ENCODE results near the gene PDE8B.

PDE8B gene

DNA sequence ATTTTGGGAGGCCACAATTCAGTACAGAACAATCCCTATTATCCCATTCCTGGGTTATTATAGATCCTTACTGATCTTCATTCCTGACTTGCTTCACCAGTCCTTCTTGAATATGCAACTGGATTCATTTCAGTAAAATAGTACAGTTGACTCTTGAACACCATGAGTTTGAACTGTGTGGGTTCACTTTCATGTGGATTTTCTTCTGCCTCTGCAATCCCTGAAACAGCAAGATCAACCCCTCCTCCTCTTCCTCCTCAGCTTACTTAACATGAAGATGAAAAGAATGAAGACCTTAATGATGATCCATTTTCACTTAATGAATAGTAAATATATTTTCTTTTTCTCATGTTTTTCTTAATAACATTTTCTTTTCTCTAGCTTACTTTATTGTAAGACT, 8.3 kb upstream of the PDE8B start:
- TF ChIP-seq FOXP2 (optimal IDR thresholded peaks at IDR 0.05; ENCODE audit: control extremely low read depth, extremely low read length, insufficient read depth), result no peak
- TF ChIP-seq EZH2 (IDR thresholded peaks at IDR 0.05), result no peak

DNA sequence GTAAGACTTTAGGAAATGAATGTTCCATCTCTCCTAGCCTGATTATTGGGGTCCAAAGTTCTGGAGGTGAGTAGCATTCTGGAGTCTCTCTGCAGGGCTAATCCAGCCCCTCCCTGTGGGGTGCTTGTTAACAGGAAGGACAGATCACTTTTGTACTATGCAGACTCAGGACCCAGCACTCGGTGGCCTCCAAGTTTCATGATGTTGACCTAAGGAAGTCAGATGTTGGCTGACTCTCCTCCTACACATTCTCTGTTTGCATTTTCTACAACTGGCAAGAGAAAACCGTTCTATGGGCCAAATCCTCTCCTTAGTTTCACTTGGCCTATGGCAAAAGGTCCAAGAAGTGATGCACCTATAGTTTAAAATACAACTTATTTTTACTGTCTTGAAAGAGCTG, 5.5 kb upstream of the PDE8B start:
- Histone ChIP-seq H3K9ac (ENCODE audit: insufficient read length) (no peak overlapping the region), H3K4me3 (no peak overlapping the region), H3K36me3 (ENCODE audit: insufficient read depth, low read length) (no peaks in the 10 kb centered on the region), H3K27ac (no peak overlapping the region), H3K9me3 (ENCODE audit: low read depth, low read length) (no peaks in the 10 kb centered on the region)
- no peak for TF ChIP-seq FOXP2 (optimal IDR thresholded peaks at IDR 0.05; ENCODE audit: control extremely low read depth, extremely low read length, insufficient read depth)
- TF ChIP-seq EZH2 (IDR thresholded peaks at IDR 0.05), result no peak
- no peak for TF ChIP-seq POLR2AphosphoS5 (IDR thresholded peaks at IDR 0.05; ENCODE audit: borderline replicate concordance, low read depth, low read length)
- DNase-seq (ENCODE audit: low read depth, low spot score), result no peak

More for the DNA sequence above, 8.3 kb upstream of the PDE8B start:
- no peak overlapping the region for H3K4me3 ChIP-seq
- no peak for DNase-seq (ENCODE audit: low read depth, low spot score)
- no peak overlapping the region for H3K27ac ChIP-seq
- no peaks in the 10 kb centered on the region for H3K36me3 ChIP-seq (ENCODE audit: insufficient read depth, low read length)
- H3K9me3 ChIP-seq (ENCODE audit: low read depth, low read length), result no peaks in the 10 kb centered on the region
- H3K9ac ChIP-seq (ENCODE audit: insufficient read length), result no peak overlapping the region

DNA sequence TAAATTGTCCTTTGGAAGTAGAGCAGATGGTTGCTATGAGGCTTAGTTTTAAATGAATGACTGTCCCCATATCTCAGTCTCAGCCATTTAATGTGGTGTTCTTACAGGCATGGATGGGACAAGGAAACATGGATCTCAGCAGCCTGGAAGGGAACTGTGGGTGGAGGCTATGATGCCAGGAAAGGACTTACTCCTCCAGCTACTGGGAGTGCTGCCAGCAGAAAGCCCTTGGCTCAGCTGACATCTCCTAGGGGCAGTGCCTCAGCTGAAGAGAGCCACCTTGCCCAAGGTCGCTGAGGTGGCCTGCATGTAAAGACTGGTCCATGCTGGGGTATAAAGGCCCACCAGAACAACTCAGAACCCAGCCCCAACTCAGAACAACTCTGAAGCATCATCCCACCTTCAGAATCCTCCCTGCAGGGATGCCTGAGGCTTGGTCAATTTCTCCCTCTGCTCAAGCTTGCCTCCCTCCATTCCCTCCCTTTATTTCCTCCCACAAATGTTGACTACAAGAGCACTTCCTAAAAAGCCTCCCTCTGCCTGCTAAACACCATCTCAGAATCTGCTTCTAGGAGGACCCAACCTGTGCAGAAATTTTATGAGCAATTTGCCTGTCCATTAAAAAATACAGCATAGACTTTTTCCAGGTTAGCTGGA, 1.8 kb upstream of the PDE8B start:
- no peak for TF ChIP-seq FOXP2 (optimal IDR thresholded peaks at IDR 0.05; ENCODE audit: control extremely low read depth, extremely low read length, insufficient read depth)
- no peak for TF ChIP-seq EZH2 (IDR thresholded peaks at IDR 0.05)
- no peak for TF ChIP-seq POLR2AphosphoS5 (IDR thresholded peaks at IDR 0.05; ENCODE audit: borderline replicate concordance, low read depth, low read length)
- no peak for DNase-seq (ENCODE audit: low read depth, low spot score)
- no peak overlapping the region for H3K9ac ChIP-seq (ENCODE audit: insufficient read length)
- H3K27ac ChIP-seq, result no peak overlapping the region
- no peaks in the 10 kb centered on the region for H3K36me3 ChIP-seq (ENCODE audit: insufficient read depth, low read length)
- no peaks in the 10 kb centered on the region for H3K9me3 ChIP-seq (ENCODE audit: low read depth, low read length)
- no peak overlapping the region for H3K4me3 ChIP-seq

DNA sequence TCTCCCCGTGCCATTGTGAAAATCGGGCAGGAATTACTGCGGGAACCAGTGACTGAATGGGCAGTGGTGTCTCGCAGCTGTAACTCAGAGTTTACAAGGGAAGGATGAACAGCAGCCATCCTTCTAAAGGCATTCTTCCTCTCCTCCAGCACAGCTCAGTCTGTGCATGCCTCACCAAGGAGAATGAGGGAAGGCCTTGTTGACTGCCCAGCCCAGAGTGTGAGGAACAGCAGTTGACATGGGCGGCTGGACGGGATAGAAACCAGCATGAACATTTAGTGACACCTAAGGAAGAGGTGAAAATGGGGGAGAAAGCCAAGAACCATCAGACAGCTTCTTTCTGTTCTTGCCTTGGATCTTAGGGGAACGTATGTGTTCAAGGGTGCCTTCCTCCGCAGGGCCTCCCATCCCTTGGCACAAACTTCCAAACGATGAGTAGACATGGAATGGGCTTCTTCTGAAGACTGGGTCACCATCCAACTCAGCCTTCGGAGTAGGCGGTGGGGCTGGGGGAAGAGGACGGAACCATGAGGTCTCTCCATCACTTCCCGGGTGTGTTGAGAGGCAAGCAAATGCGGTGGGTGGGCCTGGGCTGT, 887 bp upstream of the PDE8B start:
- no peak for DNase-seq (ENCODE audit: low read depth, low spot score)
- Histone ChIP-seq H3K27ac (no peak overlapping the region), H3K4me3 (peak overlapping the region; percentile 60), H3K9me3 (ENCODE audit: low read depth, low read length) (no peaks in the 10 kb centered on the region), H3K9ac (ENCODE audit: insufficient read length) (no peak overlapping the region), H3K36me3 (ENCODE audit: insufficient read depth, low read length) (no peaks in the 10 kb centered on the region)
- TF ChIP-seq FOXP2 (optimal IDR thresholded peaks at IDR 0.05; ENCODE audit: control extremely low read depth, extremely low read length, insufficient read depth), result no peak
- no peak for TF ChIP-seq EZH2 (IDR thresholded peaks at IDR 0.05)
- TF ChIP-seq POLR2AphosphoS5 (IDR thresholded peaks at IDR 0.05; ENCODE audit: borderline replicate concordance, low read depth, low read length), result no peak

DNA sequence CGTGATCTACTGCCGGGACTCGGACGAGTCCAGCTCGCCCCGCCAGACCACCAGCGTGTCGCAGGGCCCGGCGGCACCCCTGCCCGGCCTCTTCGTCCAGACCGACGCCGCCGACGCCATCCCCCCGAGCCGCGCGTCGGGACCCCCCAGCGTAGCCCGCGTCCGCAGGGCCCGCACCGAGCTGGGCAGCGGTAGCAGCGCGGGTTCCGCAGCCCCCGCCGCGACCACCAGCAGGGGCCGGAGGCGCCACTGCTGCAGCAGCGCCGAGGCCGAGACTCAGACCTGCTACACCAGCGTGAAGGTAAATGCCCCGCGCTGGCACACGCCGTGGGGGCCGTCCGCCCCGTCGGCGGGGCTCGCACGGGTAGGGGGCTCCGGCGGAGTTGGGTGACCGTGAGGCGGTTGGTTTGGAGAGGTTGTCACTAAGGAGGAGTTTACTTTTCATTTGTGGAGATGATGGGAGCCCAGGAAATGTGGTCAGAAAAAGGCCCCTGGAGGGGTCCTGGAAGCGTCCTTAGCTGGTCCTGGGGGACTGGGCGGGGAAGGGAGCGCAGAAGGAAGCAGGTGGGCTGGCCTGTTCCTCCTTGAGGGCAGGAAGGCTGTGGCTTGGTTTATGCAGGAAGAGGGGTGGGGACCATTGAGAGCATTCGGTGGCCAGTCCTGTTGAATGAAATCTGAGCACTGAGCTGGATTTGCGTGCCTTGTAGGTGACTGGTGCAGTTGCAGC, 647 bp downstream of the PDE8B start:
- Histone ChIP-seq H3K27ac (no peak overlapping the region), H3K9ac (ENCODE audit: insufficient read length) (no peak overlapping the region), H3K4me3 (peak overlapping the region; percentile 66), H3K36me3 (ENCODE audit: insufficient read depth, low read length) (no peaks in the 10 kb centered on the region), H3K9me3 (ENCODE audit: low read depth, low read length) (no peaks in the 10 kb centered on the region)
- no peak for TF ChIP-seq POLR2AphosphoS5 (IDR thresholded peaks at IDR 0.05; ENCODE audit: borderline replicate concordance, low read depth, low read length)
- TF ChIP-seq EZH2 (IDR thresholded peaks at IDR 0.05), result peak; percentile 88
- no peak for DNase-seq (ENCODE audit: low read depth, low spot score)

DNA sequence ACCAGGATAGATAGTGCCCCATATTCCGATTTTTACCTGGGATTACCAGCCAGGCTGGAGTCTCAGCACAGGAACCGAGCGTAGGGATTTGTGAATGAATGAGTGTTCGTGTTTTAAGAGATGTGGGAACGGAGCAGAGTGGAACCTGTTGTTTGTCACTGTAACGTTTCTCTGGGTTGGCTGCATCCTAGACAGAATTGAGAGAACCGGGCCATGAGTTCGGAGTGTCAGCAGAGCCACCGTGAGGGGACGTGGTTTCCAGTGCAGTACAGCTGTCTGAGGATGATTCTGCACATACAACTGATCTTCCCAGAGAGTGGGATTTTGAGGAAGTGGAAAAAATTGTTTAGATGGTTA, 1.2 kb downstream of the PDE8B start:
- no peaks in the 10 kb centered on the region for H3K36me3 ChIP-seq (ENCODE audit: insufficient read depth, low read length)
- no peak for DNase-seq (ENCODE audit: low read depth, low spot score)
- H3K4me3 ChIP-seq, result no peak overlapping the region
- no peaks in the 10 kb centered on the region for H3K9me3 ChIP-seq (ENCODE audit: low read depth, low read length)
- TF ChIP-seq POLR2AphosphoS5 (IDR thresholded peaks at IDR 0.05; ENCODE audit: borderline replicate concordance, low read depth, low read length), result no peak
- no peak for TF ChIP-seq EZH2 (IDR thresholded peaks at IDR 0.05)
- no peak for TF ChIP-seq FOXP2 (optimal IDR thresholded peaks at IDR 0.05; ENCODE audit: control extremely low read depth, extremely low read length, insufficient read depth)
- H3K9ac ChIP-seq (ENCODE audit: insufficient read length), result no peak overlapping the region
- no peak overlapping the region for H3K27ac ChIP-seq

DNA sequence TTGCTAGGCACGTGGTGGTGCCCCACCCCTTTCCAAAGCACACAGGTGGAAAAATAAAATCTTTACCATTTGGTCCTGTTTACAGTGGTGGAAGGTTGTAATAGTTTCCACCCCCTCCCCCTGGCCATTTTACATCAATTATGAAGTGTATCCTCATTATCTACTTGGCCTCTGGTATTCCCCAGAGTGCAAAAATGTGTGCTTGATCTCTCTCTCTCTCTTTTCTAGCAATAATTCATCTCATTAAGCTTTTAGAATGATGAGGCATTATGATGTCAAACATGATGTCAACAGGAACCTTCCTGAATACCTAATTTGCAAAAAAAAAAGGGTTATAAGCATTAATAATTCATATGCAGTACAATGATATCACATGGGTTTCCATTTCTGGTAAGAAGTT, 3.1 kb downstream of the PDE8B start:
- H3K36me3 ChIP-seq (ENCODE audit: insufficient read depth, low read length), result no peaks in the 10 kb centered on the region
- H3K9me3 ChIP-seq (ENCODE audit: low read depth, low read length), result no peaks in the 10 kb centered on the region
- no peak for DNase-seq (ENCODE audit: low read depth, low spot score)
- no peak for TF ChIP-seq POLR2AphosphoS5 (IDR thresholded peaks at IDR 0.05; ENCODE audit: borderline replicate concordance, low read depth, low read length)
- TF ChIP-seq FOXP2 (optimal IDR thresholded peaks at IDR 0.05; ENCODE audit: control extremely low read depth, extremely low read length, insufficient read depth), result no peak
- no peak for TF ChIP-seq EZH2 (IDR thresholded peaks at IDR 0.05)
- no peak overlapping the region for H3K27ac ChIP-seq
- no peak overlapping the region for H3K9ac ChIP-seq (ENCODE audit: insufficient read length)
- no peak overlapping the region for H3K4me3 ChIP-seq

GRCh38 chr5:77214151-77214550, 3.7 kb downstream of the PDE8B start:
- Histone ChIP-seq H3K36me3 (ENCODE audit: insufficient read depth, low read length) (no peaks in the 10 kb centered on the region), H3K9me3 (ENCODE audit: low read depth, low read length) (no peaks in the 10 kb centered on the region), H3K9ac (ENCODE audit: insufficient read length) (no peak overlapping the region), H3K27ac (no peak overlapping the region), H3K4me3 (no peak overlapping the region)
- no peak for TF ChIP-seq FOXP2 (optimal IDR thresholded peaks at IDR 0.05; ENCODE audit: control extremely low read depth, extremely low read length, insufficient read depth)
- no peak for TF ChIP-seq EZH2 (IDR thresholded peaks at IDR 0.05)
- TF ChIP-seq POLR2AphosphoS5 (IDR thresholded peaks at IDR 0.05; ENCODE audit: borderline replicate concordance, low read depth, low read length), result no peak
- DNase-seq (ENCODE audit: low read depth, low spot score), result no peak

Measured in SK-N-MC (cell line).